ENCODE measurements around the gene DGKG. TPM values are rescaled to one million over a fixed set of nuclear protein-coding genes. Genes with fewer than 3 reads are reported as not detected.

Gene DGKG
- polyA plus RNA-seq, 1 donor (not counting 4 experiments of a cell fraction or from before 2014, with no cell fraction given) = 0.22 TPM

- peaks cover 7% of the 10 kb centered on the region for H3K4me1 ChIP-seq (ENCODE audit: control insufficient read depth, extremely low read depth, insufficient read depth, low read length)
- H3K36me3 ChIP-seq (ENCODE audit: control insufficient read depth in 2 of 2, extremely low read depth in 1 of 2, insufficient read depth in 2 of 2, low read length in 2 of 2) = no peaks in the 10 kb centered on the region
- no peaks in the 10 kb centered on the region for H3K9me3 ChIP-seq (ENCODE audit: control insufficient read depth, low read depth, low read length)
- H2AFZ ChIP-seq (ENCODE audit: control insufficient read depth, low read length) = no peak overlapping the region
- H3K9me1 ChIP-seq (ENCODE audit: control insufficient read depth, extremely low read depth, insufficient read depth, low read length) = no peaks in the 10 kb centered on the region
- H3K27ac ChIP-seq (ENCODE audit: control insufficient read depth, insufficient read depth, low read length) = no peak overlapping the region
- no peak overlapping the region for H3K9ac ChIP-seq (ENCODE audit: control insufficient read depth, extremely low read depth, insufficient read depth, low read length)
- H4K20me1 ChIP-seq (ENCODE audit: control insufficient read depth, extremely low read depth, insufficient read depth, low read length) = no peaks in the 10 kb centered on the region
- DNase-seq (ENCODE audit: low read depth, low spot score) (no peak), FAIRE-seq (no peak)
- H3K27me3 ChIP-seq (ENCODE audit: control insufficient read depth, extremely low read depth, insufficient read depth, low read length) = peaks cover 9% of the 10 kb centered on the region
- H3K79me2 ChIP-seq (ENCODE audit: control insufficient read depth, insufficient read depth, low read length) = no peaks in the 10 kb centered on the region
- TF ChIP-seq CTCF (optimal IDR thresholded peaks at IDR 0.05 in 1 of 3, IDR thresholded peaks at IDR 0.05 in 1 of 3, conservative IDR thresholded peaks at IDR 0.05 in 1 of 3; ENCODE audit: extremely low read depth in 1 of 3, insufficient read depth in 2 of 3, low read length in 3 of 3) = no peak
- no peak for TF ChIP-seq EZH2 (IDR thresholded peaks at IDR 0.05; ENCODE audit: low read length)
- dilution Hi-C loops (cut with MboI; ENCODE audit: extremely low pct_ligation_motif_present, low sequenced_read_pairs) = no loop called here
- no peak overlapping the region for H3K4me3 ChIP-seq (ENCODE audit: control insufficient read depth in 2 of 3, extremely low read depth in 1 of 3, insufficient read depth in 2 of 3, low read depth in 1 of 3, low read length in 3 of 3)
- H3K4me2 ChIP-seq (ENCODE audit: control insufficient read depth, extremely low read depth, insufficient read depth, low read depth, low read length) = no peak overlapping the region
Observed at GRCh38 chr3:186251948-186252619, 110.0 kb downstream of the DGKG start.

GRCh38 chr3:186248850-186249249 lies 113.2 kb downstream of the DGKG start:
- Histone ChIP-seq H3K9me3 (ENCODE audit: control insufficient read depth, low read depth, low read length) (no peaks in the 10 kb centered on the region), H3K27me3 (ENCODE audit: control insufficient read depth, extremely low read depth, insufficient read depth, low read length) (peaks cover 5% of the 10 kb centered on the region), H3K36me3 (ENCODE audit: control insufficient read depth in 2 of 2, extremely low read depth in 1 of 2, insufficient read depth in 2 of 2, low read length in 2 of 2) (no peaks in the 10 kb centered on the region), H4K20me1 (ENCODE audit: control insufficient read depth, extremely low read depth, insufficient read depth, low read length) (no peaks in the 10 kb centered on the region), H3K4me2 (ENCODE audit: control insufficient read depth, extremely low read depth, insufficient read depth, low read depth, low read length) (no peak overlapping the region), H2AFZ (ENCODE audit: control insufficient read depth, low read length) (no peak overlapping the region), H3K4me1 (ENCODE audit: control insufficient read depth, extremely low read depth, insufficient read depth, low read length) (peaks cover 7% of the 10 kb centered on the region), H3K4me3 (ENCODE audit: control insufficient read depth in 2 of 3, extremely low read depth in 1 of 3, insufficient read depth in 2 of 3, low read depth in 1 of 3, low read length in 3 of 3) (no peak overlapping the region), H3K27ac (ENCODE audit: control insufficient read depth, insufficient read depth, low read length) (no peak overlapping the region), H3K9ac (ENCODE audit: control insufficient read depth, extremely low read depth, insufficient read depth, low read length) (no peak overlapping the region), H3K9me1 (ENCODE audit: control insufficient read depth, extremely low read depth, insufficient read depth, low read length) (no peaks in the 10 kb centered on the region), H3K79me2 (ENCODE audit: control insufficient read depth, insufficient read depth, low read length) (no peaks in the 10 kb centered on the region)
- DNase-seq (ENCODE audit: low read depth, low spot score) = no peak
- FAIRE-seq = no peak
- dilution Hi-C loops (cut with MboI; ENCODE audit: extremely low pct_ligation_motif_present, low sequenced_read_pairs) = no loop called here
- no peak for TF ChIP-seq EZH2 (IDR thresholded peaks at IDR 0.05; ENCODE audit: low read length)
- no peak for TF ChIP-seq CTCF (optimal IDR thresholded peaks at IDR 0.05 in 1 of 3, IDR thresholded peaks at IDR 0.05 in 1 of 3, conservative IDR thresholded peaks at IDR 0.05 in 1 of 3; ENCODE audit: extremely low read depth in 1 of 3, insufficient read depth in 2 of 3, low read length in 3 of 3)

Measured in keratinocyte (primary cell).